Activated CD4-positive, alpha-beta T cell treated with anti-CD3 and anti-CD28 coated beads, Interleukin-2, amount 10 ng/mL, durations not matched to agents 7 days and 5 days (primary cell): ENCODE data around the gene FMO2. TPM values are rescaled to one million over a fixed set of nuclear protein-coding genes. Genes with fewer than 3 reads are reported as not detected.

Experiments used
- CTCF ChIA-PET: fragments of 350-600 bp; sonication (Branson Sonifier 250); formaldehyde crosslinking; loops from one replicate; lab custom pipeline; 2021; ENCODE audit warnings: antibody characterized with exemption; lab: Charles Lee
- POLR2A ChIA-PET: fragments of 350-600 bp; sonication (Branson Sonifier 250); formaldehyde crosslinking; loops from one replicate; lab custom pipeline; 2021; ENCODE audit warnings: antibody characterized with exemption; lab: Charles Lee
- DNase-seq: peaks from one replicate; pipeline ENCODE4 v3.0.0-alpha.2; 2020
- H3K27ac Mint-ChIP-seq: one replicate; pipeline ENCODE4 v1.8.0; 2021; ENCODE audit warnings: mild to moderate bottlenecking, moderate library complexity, mixed read lengths
- H3K27me3 Mint-ChIP-seq: one replicate; pipeline ENCODE4 v1.8.0; 2021; ENCODE audit warnings: mixed read lengths
- H3K36me3 Mint-ChIP-seq: one replicate; pipeline ENCODE4 v1.8.0; 2021; ENCODE audit warnings: low read depth, mixed read lengths
- H3K4me1 Mint-ChIP-seq: one replicate; pipeline ENCODE4 v1.8.0; 2021; ENCODE audit warnings: mixed read lengths
- H3K4me3 Mint-ChIP-seq: one replicate; pipeline ENCODE4 v1.8.0; 2021; ENCODE audit warnings: mild to moderate bottlenecking, moderate library complexity, mixed read lengths
- H3K9me3 Mint-ChIP-seq: one replicate; pipeline ENCODE4 v1.8.0; 2021; ENCODE audit warnings: mixed read lengths
- total RNA-seq, 2 experiments: library from RNA; stranded (reverse); gene quantifications; one replicate each; pipeline ENCODE4 v1.2.3, GENCODE V29; 2021

The FMO2 gene
- total RNA-seq, 2 experiments from 2014 or later = not detected

DNA sequence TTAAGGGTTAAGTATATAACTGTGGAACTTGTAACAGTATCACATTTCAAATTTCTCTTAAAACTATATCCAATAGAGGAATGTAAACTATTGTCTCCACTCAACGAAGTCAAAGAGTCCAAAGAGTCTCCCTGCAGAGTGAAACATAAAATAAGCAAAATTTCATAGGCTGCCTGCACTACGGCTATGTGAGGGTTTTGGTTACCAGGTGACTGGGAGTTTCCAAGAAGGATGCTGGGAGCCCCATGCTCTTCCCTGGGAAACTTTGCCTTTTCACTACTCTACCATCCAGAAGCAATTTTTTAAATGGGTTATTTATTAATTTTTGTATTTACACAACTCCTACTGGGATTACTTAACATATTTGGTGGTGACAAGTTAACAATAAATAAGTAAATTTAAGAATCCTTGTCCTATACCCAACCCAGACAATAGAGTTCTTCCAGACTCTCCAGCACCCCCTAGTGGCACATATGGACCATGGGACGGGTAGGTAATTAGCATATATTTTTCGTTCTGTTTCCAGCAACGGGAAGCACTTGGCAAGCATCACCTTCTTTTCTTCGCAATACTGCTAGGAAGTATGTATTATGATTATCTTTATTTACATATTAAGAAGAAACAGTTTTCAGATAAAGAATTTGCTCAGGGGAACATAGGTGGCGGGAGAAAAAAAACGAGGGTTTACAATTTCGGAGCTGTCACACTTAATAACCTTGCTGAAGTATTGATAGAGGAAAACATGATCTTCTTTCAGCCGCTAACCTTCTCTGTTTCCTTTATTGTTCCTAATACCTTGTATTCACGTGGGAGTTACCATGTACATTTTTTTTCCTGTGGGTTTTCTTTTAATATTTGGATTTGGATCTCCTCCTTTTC lies 3.5 kb downstream of the FMO2 start:
- peak; percentile 49 for DNase-seq
- H3K4me1 Mint-ChIP-seq = no peaks in the 10 kb centered on the region
- no peak overlapping the region for H3K4me3 Mint-ChIP-seq
- H3K9me3 Mint-ChIP-seq = no peaks in the 10 kb centered on the region
- CTCF ChIA-PET = no interaction called here
- POLR2A ChIA-PET = no interaction called here
- no peak overlapping the region for H3K27ac Mint-ChIP-seq
- no peaks in the 10 kb centered on the region for H3K36me3 Mint-ChIP-seq
- H3K27me3 Mint-ChIP-seq = peaks cover 4% of the 10 kb centered on the region

DNA sequence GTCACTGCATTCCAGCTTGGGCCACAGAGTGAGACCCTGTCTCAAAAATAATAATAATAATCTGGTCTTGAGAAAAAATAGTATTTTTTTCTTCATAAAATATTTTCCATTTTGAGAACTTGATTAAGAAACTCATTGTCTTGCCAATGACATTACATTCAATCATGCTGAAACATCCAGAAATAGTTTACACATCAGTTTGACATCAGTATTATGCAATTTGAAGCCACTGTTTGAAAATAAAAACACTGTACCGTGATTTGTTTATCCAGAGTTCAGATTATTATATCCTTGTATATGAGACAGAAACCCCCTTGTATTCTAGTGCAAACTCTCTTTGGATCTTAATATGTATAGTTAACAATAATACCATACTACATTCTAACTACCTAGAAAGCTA lies 6.9 kb downstream of the FMO2 start:
- no peaks in the 10 kb centered on the region for H3K36me3 Mint-ChIP-seq
- peaks cover 2% of the 10 kb centered on the region for H3K27me3 Mint-ChIP-seq
- H3K27ac Mint-ChIP-seq = no peak overlapping the region
- DNase-seq = no peak
- H3K4me1 Mint-ChIP-seq = no peaks in the 10 kb centered on the region
- H3K9me3 Mint-ChIP-seq = no peaks in the 10 kb centered on the region
- no peak overlapping the region for H3K4me3 Mint-ChIP-seq
- ChIA-PET POLR2A (no interaction called here), CTCF (no interaction called here)

DNA sequence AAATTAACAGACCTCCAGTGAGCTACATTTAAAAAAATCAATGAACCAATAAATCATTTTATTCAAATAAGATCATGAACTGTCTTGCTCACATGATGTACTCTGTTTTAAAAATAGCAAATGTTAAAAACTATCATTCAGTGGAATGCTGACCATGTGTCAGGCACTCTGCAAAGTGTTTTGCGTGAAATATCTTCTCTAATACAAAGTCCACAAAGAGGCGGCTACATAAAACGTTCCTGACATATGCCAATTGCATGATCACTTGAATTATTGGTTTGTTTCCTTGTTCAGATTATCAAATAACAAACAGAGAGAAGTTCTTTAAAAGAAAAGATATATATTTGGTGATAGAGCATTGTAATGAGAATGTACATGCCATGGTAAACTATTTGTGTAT lies 10.7 kb downstream of the FMO2 start:
- no peaks in the 10 kb centered on the region for H3K9me3 Mint-ChIP-seq
- H3K27me3 Mint-ChIP-seq = no peaks in the 10 kb centered on the region
- no peak overlapping the region for H3K4me3 Mint-ChIP-seq
- no peak overlapping the region for H3K27ac Mint-ChIP-seq
- ChIA-PET POLR2A (no interaction called here), CTCF (no interaction called here)
- H3K36me3 Mint-ChIP-seq = no peaks in the 10 kb centered on the region
- no peak for DNase-seq
- no peaks in the 10 kb centered on the region for H3K4me1 Mint-ChIP-seq

DNA sequence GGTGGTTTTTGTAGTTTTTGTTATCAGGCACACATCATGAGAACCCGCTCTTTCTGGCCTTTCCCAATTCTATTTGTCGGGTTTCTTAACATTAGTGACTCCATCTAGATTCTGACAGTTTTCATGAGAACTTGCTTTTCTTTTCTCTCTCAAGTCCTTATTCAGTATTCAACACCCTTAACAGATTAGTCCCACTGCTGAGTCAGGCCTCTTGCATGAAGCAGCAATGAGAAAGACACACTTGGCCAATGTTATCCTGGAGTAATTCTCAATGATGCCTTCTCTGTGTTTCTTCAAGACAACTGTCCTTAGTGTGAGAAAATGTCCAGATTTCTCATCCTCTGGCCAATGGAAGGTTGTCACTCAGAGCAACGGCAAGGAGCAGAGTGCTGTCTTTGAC lies 11.3 kb downstream of the FMO2 start:
- CTCF ChIA-PET = no interaction called here
- Mint-ChIP-seq H3K4me3 (no peak overlapping the region), H3K27ac (no peak overlapping the region), H3K9me3 (no peaks in the 10 kb centered on the region), H3K4me1 (no peaks in the 10 kb centered on the region), H3K27me3 (no peaks in the 10 kb centered on the region), H3K36me3 (no peaks in the 10 kb centered on the region)
- POLR2A ChIA-PET = no interaction called here
- no peak for DNase-seq

DNA sequence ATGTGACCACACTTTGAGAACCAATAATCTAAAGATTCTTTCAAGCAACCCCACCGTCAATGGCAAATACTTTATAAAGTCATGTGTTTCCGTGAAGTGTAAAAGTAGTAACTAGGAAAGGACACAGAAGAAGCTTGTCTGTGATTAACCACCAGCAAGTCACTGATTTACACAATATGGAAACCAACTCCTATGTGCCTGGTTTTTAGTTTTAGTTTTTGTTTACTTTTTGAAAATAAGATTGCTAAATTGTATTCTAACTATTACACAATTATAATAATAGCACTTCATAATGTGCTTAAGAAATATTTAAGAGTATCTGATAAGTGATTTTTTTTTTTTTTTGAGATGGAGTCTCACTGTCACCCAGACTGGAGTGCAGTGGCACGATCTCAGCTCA lies 13.0 kb downstream of the FMO2 start:
- no peak overlapping the region for H3K27ac Mint-ChIP-seq
- DNase-seq = no peak
- no peak overlapping the region for H3K4me3 Mint-ChIP-seq
- H3K36me3 Mint-ChIP-seq = no peaks in the 10 kb centered on the region
- ChIA-PET POLR2A (no interaction called here), CTCF (interaction anchor here (0.6 kb wide), 1 partner anchor 13 kb away, joined by 3 read pairs; no protein-coding TSS in a partner anchor)
- H3K9me3 Mint-ChIP-seq = no peaks in the 10 kb centered on the region
- H3K4me1 Mint-ChIP-seq = no peaks in the 10 kb centered on the region
- no peaks in the 10 kb centered on the region for H3K27me3 Mint-ChIP-seq

DNA sequence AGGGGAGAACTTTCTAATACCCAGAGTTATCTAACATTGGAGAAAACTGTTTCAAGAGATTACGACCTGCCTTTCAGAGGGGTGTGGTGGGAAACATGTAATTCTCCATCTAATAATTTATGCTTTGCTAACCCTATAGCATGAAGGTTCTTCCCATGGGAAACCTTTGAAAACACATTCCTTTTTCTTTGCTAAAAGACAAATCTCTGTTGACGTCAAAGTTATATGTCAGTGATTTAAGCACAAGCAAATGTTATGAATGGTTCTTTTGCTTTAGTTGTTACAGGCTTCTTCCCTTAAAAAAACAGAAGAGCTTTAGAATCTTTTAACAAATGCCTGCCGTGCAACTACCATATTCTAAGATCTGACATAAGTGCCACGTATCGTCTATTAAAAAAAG lies 19.2 kb downstream of the FMO2 start:
- ChIA-PET CTCF (no interaction called here), POLR2A (no interaction called here)
- Mint-ChIP-seq H3K4me3 (no peak overlapping the region), H3K27ac (no peak overlapping the region), H3K27me3 (peaks cover 14% of the 10 kb centered on the region), H3K36me3 (no peaks in the 10 kb centered on the region), H3K4me1 (no peaks in the 10 kb centered on the region), H3K9me3 (no peaks in the 10 kb centered on the region)
- no peak for DNase-seq

DNA sequence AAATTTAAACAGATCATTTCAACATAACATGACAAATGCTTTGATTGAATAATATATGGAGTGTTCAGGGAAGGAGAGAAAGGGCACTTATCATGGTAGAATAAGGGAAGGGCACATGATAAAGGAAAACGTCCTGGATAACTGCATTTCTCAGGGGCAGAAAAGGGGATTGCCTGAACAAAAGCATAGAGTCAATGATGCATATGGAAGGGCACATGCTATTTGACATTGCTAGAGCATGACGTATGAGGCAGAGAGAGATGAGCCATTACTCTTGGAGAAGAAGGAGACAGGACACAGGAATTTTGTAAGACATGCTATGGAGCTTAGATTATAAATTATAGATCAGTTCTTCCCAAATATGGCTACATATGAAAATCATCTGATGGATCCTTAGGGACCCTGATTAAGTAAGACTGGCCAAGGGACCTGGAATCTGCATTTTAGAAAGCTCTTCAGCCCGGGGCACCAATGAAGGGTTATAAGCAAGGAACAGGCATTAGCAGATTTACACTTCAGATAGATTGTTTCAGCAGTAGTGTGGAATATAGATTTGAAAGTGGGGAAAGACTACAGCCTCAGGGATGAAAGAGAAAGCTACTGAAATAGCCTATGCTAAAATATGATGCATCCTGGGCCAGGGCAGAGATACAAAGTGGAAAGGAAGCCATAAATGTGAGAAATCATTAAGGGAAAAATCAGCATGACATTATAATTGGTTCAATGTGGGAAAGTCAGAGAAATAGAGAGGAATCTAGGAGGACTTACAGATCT lies 21.3 kb downstream of the FMO2 start:
- no peak for DNase-seq
- Mint-ChIP-seq H3K36me3 (no peaks in the 10 kb centered on the region), H3K27ac (no peak overlapping the region), H3K27me3 (peaks cover 18% of the 10 kb centered on the region), H3K4me3 (no peak overlapping the region), H3K4me1 (no peaks in the 10 kb centered on the region), H3K9me3 (no peaks in the 10 kb centered on the region)
- CTCF ChIA-PET = no interaction called here
- POLR2A ChIA-PET = no interaction called here

DNA sequence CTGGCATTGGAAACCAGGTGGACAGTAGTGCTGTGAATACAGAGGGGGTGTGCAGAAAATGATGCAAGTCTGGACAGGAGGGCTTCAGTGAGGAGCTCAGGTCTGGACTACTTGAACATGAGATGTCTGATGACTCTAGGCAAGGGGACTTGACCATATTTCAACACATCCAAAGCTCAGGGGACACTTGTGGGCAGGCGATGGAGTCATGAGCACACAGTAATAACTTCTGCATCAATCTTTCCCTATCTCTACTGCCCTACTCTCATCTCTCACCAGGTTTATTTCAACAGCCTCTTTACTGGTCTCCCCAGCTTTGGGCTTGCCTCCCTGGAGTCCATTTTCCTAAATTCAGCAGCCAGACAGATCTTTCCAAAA lies 21.9 kb downstream of the FMO2 start:
- Mint-ChIP-seq H3K36me3 (no peaks in the 10 kb centered on the region), H3K27ac (no peak overlapping the region), H3K9me3 (no peaks in the 10 kb centered on the region), H3K4me3 (no peak overlapping the region), H3K27me3 (peaks cover 18% of the 10 kb centered on the region), H3K4me1 (no peaks in the 10 kb centered on the region)
- POLR2A ChIA-PET = no interaction called here
- CTCF ChIA-PET = no interaction called here
- DNase-seq = no peak

DNA sequence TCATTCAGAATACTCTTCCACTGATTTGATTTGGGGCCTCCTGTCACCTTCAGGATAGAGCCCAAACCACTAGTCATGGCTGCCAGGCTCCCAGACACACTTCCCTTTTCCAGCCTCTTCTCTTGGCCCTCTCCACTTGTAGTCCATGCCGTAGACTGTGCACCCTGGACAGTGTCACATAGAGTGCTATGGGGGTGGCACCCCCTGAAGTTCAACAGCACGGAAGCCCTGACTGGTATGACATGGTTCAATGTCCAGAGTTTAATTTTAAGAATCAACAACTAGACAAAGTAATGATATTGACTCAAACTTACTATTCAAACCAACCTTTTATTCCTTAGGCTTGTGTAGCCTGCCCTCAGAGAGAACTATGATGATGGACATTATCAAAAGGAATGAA lies 22.3 kb downstream of the FMO2 start:
- H3K27ac Mint-ChIP-seq = no peak overlapping the region
- H3K27me3 Mint-ChIP-seq = peaks cover 18% of the 10 kb centered on the region
- no peak overlapping the region for H3K4me3 Mint-ChIP-seq
- CTCF ChIA-PET = no interaction called here
- POLR2A ChIA-PET = no interaction called here
- no peak for DNase-seq
- no peaks in the 10 kb centered on the region for H3K36me3 Mint-ChIP-seq
- no peaks in the 10 kb centered on the region for H3K4me1 Mint-ChIP-seq
- H3K9me3 Mint-ChIP-seq = no peaks in the 10 kb centered on the region

DNA sequence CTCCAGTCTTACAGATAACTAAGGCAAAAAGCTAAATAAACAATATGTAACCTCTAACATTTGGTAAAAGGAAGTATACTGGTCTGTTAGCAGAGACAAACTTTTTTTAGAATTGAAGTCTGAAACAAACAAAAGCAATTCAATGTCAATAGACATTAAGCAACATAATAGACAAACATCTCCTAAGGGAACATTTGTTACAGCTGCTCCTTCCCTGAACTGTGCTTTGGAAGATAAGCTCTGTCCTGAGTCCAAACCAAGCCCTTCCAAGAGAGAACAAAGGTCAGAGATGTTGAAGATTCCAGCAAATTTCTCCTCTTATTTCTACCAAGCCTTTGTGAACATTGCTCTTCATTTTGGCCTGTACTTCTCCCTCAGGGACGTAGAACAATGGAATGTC lies 25.3 kb downstream of the FMO2 start:
- ChIA-PET POLR2A (no interaction called here), CTCF (no interaction called here)
- no peak overlapping the region for H3K27ac Mint-ChIP-seq
- H3K36me3 Mint-ChIP-seq = no peaks in the 10 kb centered on the region
- peaks cover 17% of the 10 kb centered on the region for H3K27me3 Mint-ChIP-seq
- H3K9me3 Mint-ChIP-seq = no peaks in the 10 kb centered on the region
- no peak for DNase-seq
- no peaks in the 10 kb centered on the region for H3K4me1 Mint-ChIP-seq
- no peak overlapping the region for H3K4me3 Mint-ChIP-seq

DNA sequence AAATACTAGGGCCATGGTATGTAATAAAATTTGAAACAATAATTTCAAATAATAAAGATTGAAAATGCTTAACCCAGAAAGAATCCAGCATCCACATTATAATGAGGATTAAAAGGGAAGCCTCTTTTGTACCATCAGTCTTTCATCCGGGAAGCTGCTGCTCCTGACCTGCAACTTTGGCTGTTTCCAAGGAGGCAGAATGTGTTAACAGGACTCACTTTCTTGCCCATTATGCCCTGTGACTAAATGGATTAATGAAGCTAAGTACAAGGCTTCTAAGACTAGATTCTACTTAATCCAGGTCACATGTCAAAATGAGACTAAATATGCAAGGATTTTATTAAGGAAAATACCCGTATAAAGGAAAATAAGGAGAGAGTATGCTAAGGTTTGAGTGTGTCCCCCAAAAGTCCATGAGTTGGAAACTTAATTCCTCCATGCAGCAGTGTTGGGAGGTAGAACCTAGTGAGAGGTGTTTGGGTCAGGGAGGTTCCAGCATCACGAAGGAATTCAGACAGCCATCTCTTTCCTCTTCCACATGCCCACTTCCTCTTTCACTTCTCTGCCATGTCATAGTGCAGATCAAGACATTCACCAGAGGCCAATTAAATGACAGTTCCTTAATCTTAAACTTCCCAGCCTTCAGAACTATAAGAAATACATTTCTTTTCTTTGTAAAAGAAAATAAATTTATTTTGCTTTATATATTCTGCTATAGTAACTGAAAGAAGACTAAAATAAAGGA lies 27.7 kb downstream of the FMO2 start:
- no peaks in the 10 kb centered on the region for H3K9me3 Mint-ChIP-seq
- H3K27ac Mint-ChIP-seq = no peak overlapping the region
- H3K4me1 Mint-ChIP-seq = no peaks in the 10 kb centered on the region
- CTCF ChIA-PET = no interaction called here
- H3K36me3 Mint-ChIP-seq = no peaks in the 10 kb centered on the region
- POLR2A ChIA-PET = no interaction called here
- no peak overlapping the region for H3K4me3 Mint-ChIP-seq
- DNase-seq = no peak
- H3K27me3 Mint-ChIP-seq = peaks cover 9% of the 10 kb centered on the region

DNA sequence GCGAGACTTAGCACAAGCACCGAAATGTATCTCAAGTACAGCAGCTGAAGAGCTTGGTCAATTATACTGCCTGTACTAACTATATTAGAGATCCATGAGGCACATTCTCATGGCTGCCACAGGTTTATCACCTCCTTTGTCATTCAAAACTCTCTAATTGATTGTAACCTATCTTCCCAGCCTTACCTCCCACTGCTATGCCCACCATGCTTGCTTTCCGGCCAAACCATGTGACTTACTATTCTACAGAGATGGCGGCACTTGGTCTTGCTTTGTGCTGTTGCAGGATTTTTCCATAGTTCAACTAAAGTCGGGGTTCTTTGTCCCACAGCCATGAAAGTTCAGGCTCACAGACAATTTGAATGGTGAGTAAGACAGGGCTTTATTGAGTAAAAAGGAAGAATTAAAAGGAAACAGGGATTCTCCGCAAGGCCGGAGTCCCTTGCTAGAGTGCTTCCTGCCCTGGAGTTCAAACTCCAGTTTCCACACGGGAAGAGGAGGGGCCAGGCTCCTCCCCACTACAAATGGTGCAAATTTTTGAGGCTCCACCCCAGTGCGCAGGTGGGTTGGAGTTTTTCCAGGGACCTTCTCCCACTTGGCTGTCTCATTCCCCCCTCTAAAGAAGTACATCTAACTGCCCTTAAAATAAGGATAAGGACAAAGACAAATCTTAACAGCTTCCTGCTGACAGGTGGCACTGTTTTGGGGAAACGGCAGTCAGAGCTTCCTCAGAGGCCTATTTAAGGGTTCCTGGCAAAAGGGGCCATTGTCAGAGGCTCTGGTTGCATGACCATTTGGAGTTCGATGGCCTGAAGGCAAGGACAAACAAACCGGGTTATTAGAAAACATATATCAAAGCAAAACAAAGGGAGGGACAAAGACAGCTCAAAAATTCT lies 28.7 kb downstream of the FMO2 start:
- Mint-ChIP-seq H3K27ac (no peak overlapping the region), H3K4me1 (no peaks in the 10 kb centered on the region), H3K9me3 (no peaks in the 10 kb centered on the region), H3K27me3 (peaks cover 4% of the 10 kb centered on the region), H3K4me3 (no peak overlapping the region), H3K36me3 (no peaks in the 10 kb centered on the region)
- CTCF ChIA-PET = no interaction called here
- POLR2A ChIA-PET = no interaction called here
- no peak for DNase-seq
